Gastroesophageal sphincter (tissue), 3 donors: ENCODE measurements around the gene SHE.

Experiments used
- EP300 ChIP-seq: sonication (generic); formaldehyde crosslinking; IDR thresholded peaks from one replicate; pipeline ENCODE4 v1.6.1; 2017; ENCODE audit warnings: antibody characterized with exemption, mild to moderate bottlenecking
- POLR2A ChIP-seq, 2 donors: fragments of 450-650 bp; IDR thresholded peaks; one replicate each; pipeline ENCODE4 v1.6.1; 2017; ENCODE audit warnings: antibody characterized with exemption in 2 of 2, mild to moderate bottlenecking in 2 of 2, moderate library complexity in 1 of 2
- POLR2AphosphoS5 ChIP-seq: sonication (generic); formaldehyde crosslinking; IDR thresholded peaks from one replicate; pipeline ENCODE4 v1.6.1; 2017; ENCODE audit warnings: antibody characterized with exemption
- TF ChIP-seq, protein P1 (sequence below), 4 experiments: fragments of 200-600 bp in 2 of 4; fragments of 450-650 bp in 2 of 4; sonication (generic) in 1 of 4; IDR thresholded peaks; one replicate each; pipeline ENCODE4 v1.5.1; 2017 to 2019; ENCODE audit warnings: antibody characterized with exemption in 4 of 4, mild to moderate bottlenecking in 2 of 4, moderate library complexity in 2 of 4

DNA sequence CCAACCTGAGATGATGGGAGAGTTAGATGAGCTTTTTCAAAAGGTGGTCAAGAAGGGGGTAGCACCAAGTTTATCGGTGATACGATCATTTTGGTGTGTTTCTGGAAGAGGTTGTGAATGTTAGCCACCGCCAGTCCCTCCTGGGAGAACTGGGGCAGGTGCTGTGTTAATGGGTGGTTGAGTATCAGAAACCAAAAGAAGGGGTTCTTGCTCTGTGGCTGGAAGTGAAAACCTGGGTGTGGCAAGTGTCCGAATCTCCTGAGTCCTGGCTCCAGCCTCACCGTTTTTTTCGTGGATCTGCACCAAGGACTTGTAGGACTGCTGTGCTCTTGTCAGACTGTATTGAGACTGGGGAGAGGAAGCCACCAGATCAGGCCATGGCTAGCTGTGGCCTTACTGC is 48.4 kb upstream of the SHE start:
- no peak for TF ChIP-seq POLR2A (IDR thresholded peaks at IDR 0.05)
- TF ChIP-seq, protein P1, sequence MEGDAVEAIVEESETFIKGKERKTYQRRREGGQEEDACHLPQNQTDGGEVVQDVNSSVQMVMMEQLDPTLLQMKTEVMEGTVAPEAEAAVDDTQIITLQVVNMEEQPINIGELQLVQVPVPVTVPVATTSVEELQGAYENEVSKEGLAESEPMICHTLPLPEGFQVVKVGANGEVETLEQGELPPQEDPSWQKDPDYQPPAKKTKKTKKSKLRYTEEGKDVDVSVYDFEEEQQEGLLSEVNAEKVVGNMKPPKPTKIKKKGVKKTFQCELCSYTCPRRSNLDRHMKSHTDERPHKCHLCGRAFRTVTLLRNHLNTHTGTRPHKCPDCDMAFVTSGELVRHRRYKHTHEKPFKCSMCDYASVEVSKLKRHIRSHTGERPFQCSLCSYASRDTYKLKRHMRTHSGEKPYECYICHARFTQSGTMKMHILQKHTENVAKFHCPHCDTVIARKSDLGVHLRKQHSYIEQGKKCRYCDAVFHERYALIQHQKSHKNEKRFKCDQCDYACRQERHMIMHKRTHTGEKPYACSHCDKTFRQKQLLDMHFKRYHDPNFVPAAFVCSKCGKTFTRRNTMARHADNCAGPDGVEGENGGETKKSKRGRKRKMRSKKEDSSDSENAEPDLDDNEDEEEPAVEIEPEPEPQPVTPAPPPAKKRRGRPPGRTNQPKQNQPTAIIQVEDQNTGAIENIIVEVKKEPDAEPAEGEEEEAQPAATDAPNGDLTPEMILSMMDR (IDR thresholded peaks at IDR 0.05): no peak
- TF ChIP-seq EP300: no peak
- TF ChIP-seq POLR2AphosphoS5: no peak
